H9 (cell line): ENCODE data around the gene DOC2A. TPM values are rescaled to one million over a fixed set of nuclear protein-coding genes. Genes with fewer than 3 reads are reported as not detected.
A peak's percentile ranks its signal among the peaks of the same experiment; 100 is the strongest.

Experiments
- DNase-seq: peaks from one replicate; pipeline ENCODE4 v3.0.0-alpha.2; 2017
- H2AFZ ChIP-seq: one replicate; pipeline ENCODE4 v1.6.1; 2013; ENCODE audit warnings: mild to moderate bottlenecking, low read length, control low read depth, moderate library complexity
- H2AK5ac ChIP-seq: 2 replicates; pipeline ENCODE4 v1.6.1; 2013; ENCODE audit warnings: low read length, control low read depth, mixed read lengths; ENCODE audit not compliant: insufficient read length
- H2BK120ac ChIP-seq: one replicate; pipeline ENCODE4 v1.6.1; 2013; ENCODE audit warnings: low read depth, mild to moderate bottlenecking, low read length, control low read depth, inconsistent platforms; ENCODE audit not compliant: poor library complexity, severe bottlenecking
- H2BK12ac ChIP-seq: 2 replicates; pipeline ENCODE4 v1.6.1; 2013; ENCODE audit warnings: low read length, control low read depth, mixed read lengths, low read depth; ENCODE audit not compliant: insufficient read length
- H2BK15ac ChIP-seq: 2 replicates; pipeline ENCODE4 v1.6.1; 2013; ENCODE audit warnings: low read depth, low read length, control low read depth
- H2BK20ac ChIP-seq: one replicate; pipeline ENCODE4 v1.6.1; 2013; ENCODE audit warnings: low read depth, mild to moderate bottlenecking, low read length, control low read depth, inconsistent platforms; ENCODE audit not compliant: poor library complexity, severe bottlenecking
- H2BK5ac ChIP-seq: 2 replicates; pipeline ENCODE4 v1.6.1; 2013; ENCODE audit warnings: low read length, control low read depth, mixed read lengths; ENCODE audit not compliant: insufficient read length
- H3K14ac ChIP-seq: 2 replicates; pipeline ENCODE4 v1.6.1; 2013; ENCODE audit warnings: low read length, control low read depth; ENCODE audit not compliant: insufficient read depth
- H3K18ac ChIP-seq: 2 replicates; pipeline ENCODE4 v1.6.1; 2013; ENCODE audit warnings: low read depth, mild to moderate bottlenecking, mixed read lengths, low read length, control low read depth; ENCODE audit not compliant: insufficient read length
- H3K23ac ChIP-seq: 2 replicates; pipeline ENCODE4 v1.6.1; 2013; ENCODE audit warnings: low read length, control low read depth, mixed read lengths, low read depth; ENCODE audit not compliant: insufficient read length
- H3K23me2 ChIP-seq: 2 replicates; pipeline ENCODE4 v1.6.1; 2013; ENCODE audit warnings: low read depth, mild to moderate bottlenecking, mixed read lengths, low read length, control low read depth; ENCODE audit not compliant: insufficient read length, poor library complexity, severe bottlenecking
- H3K27ac ChIP-seq: 2 replicates; pipeline ENCODE4 v1.5.1; 2013; ENCODE audit warnings: low read length, control low read depth, mixed read lengths, low read depth; ENCODE audit not compliant: insufficient read length
- H3K27me3 ChIP-seq: 2 replicates; pipeline ENCODE4 v1.6.1; 2013; ENCODE audit warnings: low read length, control low read depth, inconsistent platforms; ENCODE audit not compliant: insufficient read depth
- H3K4ac ChIP-seq: 2 replicates; pipeline ENCODE4 v1.6.1; 2013; ENCODE audit warnings: low read depth, mild to moderate bottlenecking, control low read depth, inconsistent platforms, low read length, moderate library complexity
- H3K4me1 ChIP-seq: 2 replicates; pipeline ENCODE4 v1.6.1; 2013; ENCODE audit warnings: low read length, control low read depth, inconsistent platforms; ENCODE audit not compliant: insufficient read depth
- H3K4me2 ChIP-seq: 2 replicates; pipeline ENCODE4 v1.6.1; 2013; ENCODE audit warnings: low read length, control low read depth, mixed read lengths; ENCODE audit not compliant: insufficient read length, insufficient read depth
- H3K56ac ChIP-seq: 2 replicates; pipeline ENCODE4 v1.6.1; 2013; ENCODE audit warnings: low read depth, mild to moderate bottlenecking, mixed read lengths, low read length, control low read depth; ENCODE audit not compliant: insufficient read length
- H3K79me1 ChIP-seq: 2 replicates; pipeline ENCODE4 v1.6.1; 2013; ENCODE audit warnings: low read depth, mild to moderate bottlenecking, moderate library complexity, low read length, control low read depth, inconsistent platforms; ENCODE audit not compliant: insufficient read depth, poor library complexity, severe bottlenecking
- H3K79me2 ChIP-seq: 2 replicates; pipeline ENCODE4 v1.6.1; 2013; ENCODE audit warnings: low read length, control low read depth, inconsistent platforms; ENCODE audit not compliant: insufficient read depth
- H3K9ac ChIP-seq: 2 replicates; pipeline ENCODE4 v1.6.1; 2013; ENCODE audit warnings: low read length, control low read depth, mixed read lengths; ENCODE audit not compliant: insufficient read length; ENCODE audit errors: extremely low read depth
- H3K9me3 ChIP-seq: one replicate; pipeline ENCODE4 v1.6.1; 2013; ENCODE audit warnings: low read depth, low read length, inconsistent platforms; ENCODE audit not compliant: control insufficient read depth
- H3T11ph ChIP-seq: one replicate; pipeline ENCODE4 v1.6.1; 2013; ENCODE audit warnings: mild to moderate bottlenecking, low read length, control low read depth, inconsistent platforms
- H4K20me1 ChIP-seq: one replicate; pipeline ENCODE4 v1.6.1; 2013; ENCODE audit not compliant: control insufficient read depth, insufficient read length, insufficient read depth
- H4K5ac ChIP-seq: 2 replicates; pipeline ENCODE4 v1.6.1; 2013; ENCODE audit warnings: low read depth, mild to moderate bottlenecking, mixed read lengths, low read length, control low read depth; ENCODE audit not compliant: insufficient read length
- H4K8ac ChIP-seq: replicated peaks from 2 replicates; pipeline ENCODE4 v1.6.1; 2013; ENCODE audit warnings: low read length, control low read depth, mixed read lengths, low read depth; ENCODE audit not compliant: insufficient read length
- H4K91ac ChIP-seq: 2 replicates; pipeline ENCODE4 v1.6.1; 2013; ENCODE audit warnings: low read depth, mild to moderate bottlenecking, moderate library complexity, mixed read lengths, low read length, control low read depth; ENCODE audit not compliant: insufficient read length
- H3K27ac Mint-ChIP-seq, 3 experiments: 2 replicates in 2 of 3; 3 replicates in 1 of 3; pipeline ENCODE4 v1.8.0; 2020 to 2021; ENCODE audit warnings: mixed read lengths in 3 of 3, mild to moderate bottlenecking in 1 of 3, moderate library complexity in 1 of 3
- H3K27me3 Mint-ChIP-seq: 2 replicates; pipeline ENCODE4 v1.8.0; 2021; ENCODE audit warnings: low read depth, mild to moderate bottlenecking, moderate library complexity, mixed read lengths
- H3K36me3 Mint-ChIP-seq, 3 experiments: 2 replicates in 2 of 3; 3 replicates in 1 of 3; pipeline ENCODE4 v1.8.0; 2020 to 2021; ENCODE audit warnings: low read depth in 3 of 3, mixed read lengths in 3 of 3; ENCODE audit not compliant: insufficient read depth in 1 of 3
- H3K4me1 Mint-ChIP-seq, 2 experiments: 2 replicates each; pipeline ENCODE4 v1.8.0; 2020; ENCODE audit warnings: mixed read lengths in 2 of 2
- H3K4me3 Mint-ChIP-seq, 2 experiments: 2 replicates in 1 of 2; 3 replicates in 1 of 2; pipeline ENCODE4 v1.8.0; 2020 to 2021; ENCODE audit warnings: mild to moderate bottlenecking in 2 of 2, mixed read lengths in 2 of 2, moderate library complexity in 1 of 2
- H3K9me3 Mint-ChIP-seq, 2 experiments: 2 replicates in 1 of 2; 3 replicates in 1 of 2; pipeline ENCODE4 v1.8.0; 2020; ENCODE audit warnings: mild to moderate bottlenecking in 2 of 2, mixed read lengths in 2 of 2, moderate library complexity in 1 of 2
- WGBS: extraction: QIAGEN DNeasy Blood & Tissue Kit; methylation state at CpG from one replicate; pipeline ENCODE4 v1.1.7; 2013; ENCODE audit warnings: missing lambda C conversion rate, low lambda C conversion rate, mixed read lengths; ENCODE audit not compliant: insufficient read length; ENCODE audit errors: extremely low coverage; 5-methylcytosine and 5-hydroxymethylcytosine counted together
- total RNA-seq: library from RNA; stranded (reverse); gene quantifications from 2 replicates; pipeline ENCODE4 v1.2.1, GENCODE V29; 2021
- TF ChIP-seq, protein P1 (sequence below): fragments of 200-600 bp; sonication (generic); conservative IDR thresholded peaks from 3 replicates; pipeline ENCODE4 v1.8.0; 2021; ENCODE audit warnings: antibody characterized with exemption, mild to moderate bottlenecking

DOC2A gene
- total RNA-seq, 1 experiment from 2014 or later = 12.2 TPM

- H3K4ac ChIP-seq = no peak within 1 kb of the TSS
- no peak within 1 kb of the TSS for H2BK120ac ChIP-seq
- H3K14ac ChIP-seq = no peak within 1 kb of the TSS; the same call in 1 of the 2 replicates
- no peak within 1 kb of the TSS for H2BK5ac ChIP-seq
- no peaks in the 10 kb centered on the region for H4K20me1 ChIP-seq
- peaks cover 7% of the 10 kb centered on the region for H3K79me1 ChIP-seq
- Mint-ChIP-seq H3K27me3 (peaks cover 16% of the 10 kb centered on the region), H3K9me3 (peaks cover 14 to 16% of the 10 kb centered on the region in 2 experiments), H3K36me3 (peaks cover 36 to 47% (median 43%) of the 10 kb centered on the region in 3 experiments), H3K4me3 (peak within 1 kb of the TSS; percentile 95 to 96), H3K27ac (peak within 1 kb of the TSS; percentile 86 to 96 (median 89); a peak in 5 of 7 replicates), H3K4me1 (peaks cover 29% of the 10 kb centered on the region in 2 experiments)
- H2BK20ac ChIP-seq = no peak within 1 kb of the TSS
- peaks cover 7% of the 10 kb centered on the region for H3K9me3 ChIP-seq
- no peak within 1 kb of the TSS for H2BK12ac ChIP-seq
- H3K27me3 ChIP-seq = peaks cover 3% of the 10 kb centered on the region; the same call in 1 of the 2 replicates
- WGBS = no CpG with 5 or more reads among the region's 75 CpGs
- no peak within 1 kb of the TSS for H3K27ac ChIP-seq
- no peak within 1 kb of the TSS for H3K23ac ChIP-seq
- H3K4me2 ChIP-seq = peak within 1 kb of the TSS; percentile 84
- H3K4me1 ChIP-seq = peaks cover 3% of the 10 kb centered on the region; the same call in 1 of the 2 replicates
- no peak within 1 kb of the TSS for H2AK5ac ChIP-seq
- H4K91ac ChIP-seq = no peak within 1 kb of the TSS
- H3K56ac ChIP-seq = no peak within 1 kb of the TSS
- H3K9ac ChIP-seq = peak within 1 kb of the TSS; percentile 74
- peak; percentile 100 for DNase-seq
- H4K8ac ChIP-seq = no peak within 1 kb of the TSS
- no peak within 1 kb of the TSS for H4K5ac ChIP-seq
- H3K18ac ChIP-seq = peak within 1 kb of the TSS; percentile 75
- H2BK15ac ChIP-seq = no peak within 1 kb of the TSS
- H3K79me2 ChIP-seq = peaks cover 5% of the 10 kb centered on the region; the same call in 1 of the 2 replicates
- H3K23me2 ChIP-seq = peaks cover 14% of the 10 kb centered on the region
- H3T11ph ChIP-seq = no peak within 1 kb of the TSS
- H2AFZ ChIP-seq = no peak within 1 kb of the TSS
- TF ChIP-seq, protein P1, sequence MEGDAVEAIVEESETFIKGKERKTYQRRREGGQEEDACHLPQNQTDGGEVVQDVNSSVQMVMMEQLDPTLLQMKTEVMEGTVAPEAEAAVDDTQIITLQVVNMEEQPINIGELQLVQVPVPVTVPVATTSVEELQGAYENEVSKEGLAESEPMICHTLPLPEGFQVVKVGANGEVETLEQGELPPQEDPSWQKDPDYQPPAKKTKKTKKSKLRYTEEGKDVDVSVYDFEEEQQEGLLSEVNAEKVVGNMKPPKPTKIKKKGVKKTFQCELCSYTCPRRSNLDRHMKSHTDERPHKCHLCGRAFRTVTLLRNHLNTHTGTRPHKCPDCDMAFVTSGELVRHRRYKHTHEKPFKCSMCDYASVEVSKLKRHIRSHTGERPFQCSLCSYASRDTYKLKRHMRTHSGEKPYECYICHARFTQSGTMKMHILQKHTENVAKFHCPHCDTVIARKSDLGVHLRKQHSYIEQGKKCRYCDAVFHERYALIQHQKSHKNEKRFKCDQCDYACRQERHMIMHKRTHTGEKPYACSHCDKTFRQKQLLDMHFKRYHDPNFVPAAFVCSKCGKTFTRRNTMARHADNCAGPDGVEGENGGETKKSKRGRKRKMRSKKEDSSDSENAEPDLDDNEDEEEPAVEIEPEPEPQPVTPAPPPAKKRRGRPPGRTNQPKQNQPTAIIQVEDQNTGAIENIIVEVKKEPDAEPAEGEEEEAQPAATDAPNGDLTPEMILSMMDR = no peak
These were observed 37.2 kb downstream of the DOC2A start, which contains the start of gene TAOK2 for GRCh38 chr16:29973384-29974246. TAOK2 (plus strand) TSS chr16:29973868; CDS start chr16:29977773, 3,905 bp downstream.
